ENCODE measurements around the gene MAT2A.
"Not testable (repeated sequence)": the region's sequence is repeated elsewhere in the genome, so short reads cannot be mapped to it uniquely, and the experiment has no call there.

MAT2A gene

GRCh38 chr2:85524336-85524908, 14.5 kb upstream of the MAT2A start:
- no peak for DNase-seq

GRCh38 chr2:85525029-85525428, 13.9 kb upstream of the MAT2A start:
- DNase-seq = no peak

GRCh38 chr2:85525567-85525966, 13.4 kb upstream of the MAT2A start:
- no peak for DNase-seq

GRCh38 chr2:85527787-85528186, 11.2 kb upstream of the MAT2A start:
- DNase-seq = no peak

GRCh38 chr2:85528355-85528754, 10.6 kb upstream of the MAT2A start:
- no peak for DNase-seq

- no peak for DNase-seq
These were observed 9.2 kb upstream of the MAT2A start for GRCh38 chr2:85529809-85530208.

- no peak for DNase-seq
These were observed 7.4 kb upstream of the MAT2A start for GRCh38 chr2:85531589-85531988.

GRCh38 chr2:85534099-85534498, 4.9 kb upstream of the MAT2A start:
- DNase-seq = no peak

GRCh38 chr2:85534881-85535280, 4.1 kb upstream of the MAT2A start:
- no peak for DNase-seq

- DNase-seq = no peak
These were observed 2.5 kb upstream of the MAT2A start for GRCh38 chr2:85536479-85536878.

GRCh38 chr2:85537600-85538506, 1.1 kb upstream of the MAT2A start:
- DNase-seq = peak; percentile 62 to 75

GRCh38 chr2:85539361-85540132, 579 bp downstream of the MAT2A start:
- no peak for DNase-seq

GRCh38 chr2:85540133-85540648, 1.2 kb downstream of the MAT2A start:
- no peak for DNase-seq

- no peak for DNase-seq
These were observed 2.3 kb downstream of the MAT2A start for GRCh38 chr2:85541262-85541661.

- no peak for DNase-seq
These were observed 2.9 kb downstream of the MAT2A start for GRCh38 chr2:85541753-85542457.

- DNase-seq = no peak
These were observed 3.8 kb downstream of the MAT2A start for GRCh38 chr2:85542777-85543176.

- DNase-seq = not testable (repeated sequence)
These were observed 5.3 kb downstream of the MAT2A start for GRCh38 chr2:85544254-85544691.

- DNase-seq = not testable (repeated sequence)
These were observed 6.2 kb downstream of the MAT2A start for GRCh38 chr2:85544915-85545779.

GRCh38 chr2:85545780-85546240, 6.8 kb downstream of the MAT2A start:
- DNase-seq = no peak

GRCh38 chr2:85547089-85547858, 8.3 kb downstream of the MAT2A start:
- no peak for DNase-seq
